ENCODE measurements around the gene RIOK1. TPM values are rescaled to one million over a fixed set of nuclear protein-coding genes. Genes with fewer than 3 reads are reported as not detected.

The RIOK1 gene
- total RNA-seq, 1 donor from 2014 or later, result 12.6 TPM

DNA sequence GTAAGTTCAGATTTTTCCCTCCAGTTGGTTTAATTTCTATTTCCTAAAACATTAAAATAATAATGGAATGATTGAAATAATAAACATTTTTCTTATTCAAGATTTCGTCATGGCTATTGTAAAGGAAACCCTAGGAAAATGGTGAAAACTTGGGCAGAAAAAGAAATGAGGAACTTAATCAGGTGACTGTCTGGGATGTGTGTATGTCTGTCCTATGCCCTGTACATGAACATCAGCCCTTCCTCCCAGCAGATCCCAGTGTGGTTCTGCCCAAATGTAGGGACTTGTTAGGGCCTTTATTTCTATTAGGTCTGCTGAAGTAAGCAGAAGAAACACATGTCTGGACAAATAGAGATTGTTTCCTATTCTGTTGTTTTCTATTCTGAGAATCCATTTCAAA lies 13.1 kb downstream of the RIOK1 start:
- TF ChIP-seq, protein P1, sequence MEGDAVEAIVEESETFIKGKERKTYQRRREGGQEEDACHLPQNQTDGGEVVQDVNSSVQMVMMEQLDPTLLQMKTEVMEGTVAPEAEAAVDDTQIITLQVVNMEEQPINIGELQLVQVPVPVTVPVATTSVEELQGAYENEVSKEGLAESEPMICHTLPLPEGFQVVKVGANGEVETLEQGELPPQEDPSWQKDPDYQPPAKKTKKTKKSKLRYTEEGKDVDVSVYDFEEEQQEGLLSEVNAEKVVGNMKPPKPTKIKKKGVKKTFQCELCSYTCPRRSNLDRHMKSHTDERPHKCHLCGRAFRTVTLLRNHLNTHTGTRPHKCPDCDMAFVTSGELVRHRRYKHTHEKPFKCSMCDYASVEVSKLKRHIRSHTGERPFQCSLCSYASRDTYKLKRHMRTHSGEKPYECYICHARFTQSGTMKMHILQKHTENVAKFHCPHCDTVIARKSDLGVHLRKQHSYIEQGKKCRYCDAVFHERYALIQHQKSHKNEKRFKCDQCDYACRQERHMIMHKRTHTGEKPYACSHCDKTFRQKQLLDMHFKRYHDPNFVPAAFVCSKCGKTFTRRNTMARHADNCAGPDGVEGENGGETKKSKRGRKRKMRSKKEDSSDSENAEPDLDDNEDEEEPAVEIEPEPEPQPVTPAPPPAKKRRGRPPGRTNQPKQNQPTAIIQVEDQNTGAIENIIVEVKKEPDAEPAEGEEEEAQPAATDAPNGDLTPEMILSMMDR (IDR thresholded peaks at IDR 0.05; ENCODE audit: unreplicated experiment), result no peak
- H3K27me3 Mint-ChIP-seq (ENCODE audit: unreplicated experiment), result no peaks in the 10 kb centered on the region
- peaks cover 11% of the 10 kb centered on the region for H3K36me3 Mint-ChIP-seq (ENCODE audit: low read depth, unreplicated experiment)
- H3K27ac Mint-ChIP-seq (ENCODE audit: unreplicated experiment), result no peak overlapping the region
- H3K9me3 Mint-ChIP-seq (ENCODE audit: unreplicated experiment), result no peaks in the 10 kb centered on the region
- no peaks in the 10 kb centered on the region for H3K4me1 Mint-ChIP-seq (ENCODE audit: unreplicated experiment)
- no peak overlapping the region for H3K4me3 Mint-ChIP-seq (ENCODE audit: unreplicated experiment)
- DNase-seq (ENCODE audit: low spot score), result no peak

DNA sequence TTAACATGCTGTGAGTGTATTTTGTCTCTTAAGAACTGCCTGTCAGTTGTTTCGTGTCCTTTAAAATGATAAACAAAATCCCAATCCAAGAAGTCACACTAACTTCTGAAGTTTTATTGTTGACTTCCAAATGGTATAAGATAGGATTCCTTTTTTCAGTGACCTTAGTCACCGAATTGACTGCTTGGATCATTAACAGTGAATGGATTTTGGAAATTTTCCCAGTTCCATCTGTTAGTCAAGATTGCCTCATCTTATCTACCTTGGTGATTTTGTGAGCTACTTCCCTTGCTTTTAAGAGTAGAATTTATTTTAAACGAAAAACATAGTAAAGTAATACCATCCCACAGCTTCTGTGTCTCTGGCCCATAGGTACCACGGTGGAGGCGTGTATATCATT lies 14.9 kb downstream of the RIOK1 start:
- Mint-ChIP-seq H3K27ac (ENCODE audit: unreplicated experiment) (no peak overlapping the region), H3K4me3 (ENCODE audit: unreplicated experiment) (no peak overlapping the region), H3K9me3 (ENCODE audit: unreplicated experiment) (no peaks in the 10 kb centered on the region), H3K27me3 (ENCODE audit: unreplicated experiment) (no peaks in the 10 kb centered on the region), H3K36me3 (ENCODE audit: low read depth, unreplicated experiment) (peaks cover 11% of the 10 kb centered on the region), H3K4me1 (ENCODE audit: unreplicated experiment) (no peaks in the 10 kb centered on the region)
- TF ChIP-seq, protein P1 (IDR thresholded peaks at IDR 0.05; ENCODE audit: unreplicated experiment), result no peak
- no peak for DNase-seq (ENCODE audit: low spot score)

DNA sequence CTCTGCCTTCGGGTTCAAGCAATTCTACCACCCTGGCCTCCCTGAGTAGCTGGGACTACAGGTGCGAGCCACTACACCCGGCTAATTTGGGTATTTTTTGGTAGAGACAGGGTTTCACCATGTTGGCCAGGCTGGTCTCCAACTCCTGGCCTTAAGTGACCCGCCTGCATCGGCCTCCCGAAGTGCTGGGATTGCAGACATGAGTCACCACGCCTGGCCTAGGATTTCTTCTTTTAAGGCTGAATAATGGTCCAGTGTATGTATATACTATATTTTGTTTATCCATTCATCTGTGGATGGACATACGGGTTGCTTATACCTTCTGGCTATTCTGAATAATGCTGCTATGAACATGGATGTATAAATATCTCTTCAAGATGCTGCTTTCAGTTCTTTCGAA lies 17.1 kb downstream of the RIOK1 start:
- Mint-ChIP-seq H3K4me3 (ENCODE audit: unreplicated experiment) (no peak overlapping the region), H3K27ac (ENCODE audit: unreplicated experiment) (no peak overlapping the region), H3K9me3 (ENCODE audit: unreplicated experiment) (no peaks in the 10 kb centered on the region), H3K4me1 (ENCODE audit: unreplicated experiment) (no peaks in the 10 kb centered on the region), H3K36me3 (ENCODE audit: low read depth, unreplicated experiment) (peaks cover 18% of the 10 kb centered on the region), H3K27me3 (ENCODE audit: unreplicated experiment) (no peaks in the 10 kb centered on the region)
- DNase-seq (ENCODE audit: low spot score), result no peak
- TF ChIP-seq, protein P1 (IDR thresholded peaks at IDR 0.05; ENCODE audit: unreplicated experiment), result no peak

DNA sequence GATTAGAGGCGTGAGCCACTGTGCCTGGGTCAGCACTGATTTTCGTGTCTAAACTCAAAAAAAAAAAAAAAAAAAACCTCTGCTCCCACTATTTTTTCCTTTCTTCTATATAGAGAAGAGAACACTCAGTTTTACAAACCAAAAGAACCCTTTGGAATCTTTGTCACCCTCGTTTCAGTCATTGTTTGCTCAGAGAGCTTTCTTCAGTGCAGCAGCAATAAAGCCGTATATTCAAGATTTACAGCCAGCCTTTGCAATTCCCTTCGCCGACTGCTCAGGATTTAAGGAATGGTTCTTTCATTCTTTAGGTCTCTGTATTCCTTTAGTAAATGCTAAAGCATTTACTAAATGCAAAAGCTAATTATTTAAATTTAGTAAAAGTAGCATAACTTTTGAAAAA lies 20.1 kb downstream of the RIOK1 start:
- no peaks in the 10 kb centered on the region for H3K4me1 Mint-ChIP-seq (ENCODE audit: unreplicated experiment)
- no peak overlapping the region for H3K27ac Mint-ChIP-seq (ENCODE audit: unreplicated experiment)
- H3K27me3 Mint-ChIP-seq (ENCODE audit: unreplicated experiment), result no peaks in the 10 kb centered on the region
- no peak overlapping the region for H3K4me3 Mint-ChIP-seq (ENCODE audit: unreplicated experiment)
- TF ChIP-seq, protein P1 (IDR thresholded peaks at IDR 0.05; ENCODE audit: unreplicated experiment), result no peak
- H3K9me3 Mint-ChIP-seq (ENCODE audit: unreplicated experiment), result no peaks in the 10 kb centered on the region
- H3K36me3 Mint-ChIP-seq (ENCODE audit: low read depth, unreplicated experiment), result peaks cover 11% of the 10 kb centered on the region
- DNase-seq (ENCODE audit: low spot score), result no peak

DNA sequence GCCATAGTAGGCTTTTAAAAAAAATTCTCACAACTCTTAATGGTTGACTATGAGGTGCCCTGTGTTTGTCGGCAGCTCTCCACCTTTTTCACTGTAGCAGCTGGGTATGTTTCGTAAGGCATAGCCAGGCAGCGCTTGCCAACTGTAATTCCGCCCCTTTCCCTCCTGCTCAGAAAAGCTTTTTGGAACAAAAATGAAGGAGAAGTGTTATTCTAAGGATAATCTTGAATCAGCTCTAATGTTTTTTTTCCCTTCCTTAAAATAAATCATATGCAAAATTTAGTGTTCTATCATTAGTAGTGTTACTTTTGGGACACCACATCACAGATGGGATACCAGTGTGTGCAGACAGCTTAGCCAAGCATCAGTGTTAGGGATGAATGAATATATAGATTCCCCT lies 21.2 kb downstream of the RIOK1 start:
- Mint-ChIP-seq H3K36me3 (ENCODE audit: low read depth, unreplicated experiment) (peaks cover 10% of the 10 kb centered on the region), H3K27me3 (ENCODE audit: unreplicated experiment) (no peaks in the 10 kb centered on the region), H3K27ac (ENCODE audit: unreplicated experiment) (no peak overlapping the region), H3K9me3 (ENCODE audit: unreplicated experiment) (no peaks in the 10 kb centered on the region), H3K4me3 (ENCODE audit: unreplicated experiment) (no peak overlapping the region), H3K4me1 (ENCODE audit: unreplicated experiment) (no peaks in the 10 kb centered on the region)
- TF ChIP-seq, protein P1 (IDR thresholded peaks at IDR 0.05; ENCODE audit: unreplicated experiment), result no peak
- DNase-seq (ENCODE audit: low spot score), result no peak
